Measurements from ENCODE around the gene NRG2.
A peak's percentile ranks its signal among the peaks of the same experiment; 100 is the strongest.

NRG2 gene

GRCh38 chr5:140040358-140040757, 2.7 kb downstream of the NRG2 start:
- DNase-seq = no peak

GRCh38 chr5:140039561-140039960, 3.5 kb downstream of the NRG2 start:
- DNase-seq = peak; percentile 63 to 68

- peak in 1 of 2 donors; percentile 24 for DNase-seq
Observed at GRCh38 chr5:140038373-140038957, 4.6 kb downstream of the NRG2 start.

- no peak for DNase-seq
Observed at GRCh38 chr5:140037012-140037411, 6.1 kb downstream of the NRG2 start.

- DNase-seq = no peak
Observed at GRCh38 chr5:140035881-140036280, 7.2 kb downstream of the NRG2 start.

GRCh38 chr5:140033037-140033760, 9.9 kb downstream of the NRG2 start:
- DNase-seq = peak; percentile 9 to 40

- no peak for DNase-seq
Observed at GRCh38 chr5:140032296-140032695, 10.8 kb downstream of the NRG2 start.

GRCh38 chr5:140027807-140028206, 15.3 kb downstream of the NRG2 start:
- DNase-seq = no peak

GRCh38 chr5:140025736-140026135, 17.4 kb downstream of the NRG2 start:
- no peak for DNase-seq

GRCh38 chr5:140024928-140025327, 18.2 kb downstream of the NRG2 start:
- no peak for DNase-seq

GRCh38 chr5:140023611-140024191, 19.4 kb downstream of the NRG2 start:
- no peak for DNase-seq

- no peak for DNase-seq
Observed at GRCh38 chr5:140020601-140021177, 22.4 kb downstream of the NRG2 start.

- no peak for DNase-seq
Observed at GRCh38 chr5:140018920-140019644, 24.0 kb downstream of the NRG2 start.

GRCh38 chr5:140018517-140018916, 24.6 kb downstream of the NRG2 start:
- no peak for DNase-seq

- no peak for DNase-seq
Observed at GRCh38 chr5:140018096-140018481, 25.0 kb downstream of the NRG2 start.

GRCh38 chr5:140017397-140018095, 25.6 kb downstream of the NRG2 start:
- no peak for DNase-seq

GRCh38 chr5:140015706-140016105, 27.4 kb downstream of the NRG2 start:
- DNase-seq = no peak

GRCh38 chr5:140014751-140015150, 28.3 kb downstream of the NRG2 start:
- DNase-seq = no peak

- DNase-seq = no peak
Observed at GRCh38 chr5:140013536-140013935, 29.6 kb downstream of the NRG2 start.

- no peak for DNase-seq
Observed at GRCh38 chr5:140012443-140012842, 30.7 kb downstream of the NRG2 start.

- DNase-seq = peak in 1 of 2 donors; percentile 12
Observed at GRCh38 chr5:140011297-140011802, 31.7 kb downstream of the NRG2 start.

- DNase-seq = no peak
Observed at GRCh38 chr5:140010798-140011197, 32.3 kb downstream of the NRG2 start.

Data from inflammatory macrophage treated with lipopolysaccharide for 1 hour (primary cell).